ENCODE results near the gene SLC25A13. TPM values are rescaled to one million over a fixed set of nuclear protein-coding genes. Genes with fewer than 3 reads are reported as not detected.

Gene SLC25A13
- total and polyA plus RNA-seq, 2 of the 8 experiments (the other 6 are each of a cell fraction or from before 2014, with no cell fraction given), result 30.8 to 85.4 TPM

GRCh38 chr7:96321031-96321657, 754 bp downstream of the SLC25A13 start:
- no peak overlapping the region for H3K4ac ChIP-seq (replicated peaks; ENCODE audit: insufficient read length, low read depth, low read length)
- H3K79me1 ChIP-seq (ENCODE audit: low read depth, low read length), result no peaks in the 10 kb centered on the region; the same call in 1 of the 2 replicates
- H3K4me1 ChIP-seq (replicated peaks in 1 of 4; ENCODE audit: control insufficient read depth in 3 of 4, insufficient read depth in 4 of 4, low read length in 3 of 4), result peaks cover 0 to 8% (median 0%) of the 10 kb centered on the region in 4 experiments; a peak in 3 of 7 replicates
- no peak overlapping the region for H2BK12ac ChIP-seq (ENCODE audit: low read depth, low read length)
- peak overlapping the region; percentile 98 for H4K8ac ChIP-seq (ENCODE audit: extremely low read depth, insufficient read depth, low read length)
- CTCF ChIA-PET (ENCODE audit: partially characterized antibody), result no interaction called here
- H3K4me3 ChIP-seq (ENCODE audit: extremely low read depth in 1 of 4, insufficient read depth in 2 of 4, low read depth in 3 of 4, low read length in 4 of 4), result peak overlapping the region; percentile 64 to 88 (median 76)
- H3K27me3 ChIP-seq (replicated peaks in 1 of 4; ENCODE audit: control insufficient read depth in 3 of 4, extremely low read depth in 1 of 4, insufficient read depth in 3 of 4, low read length in 3 of 4), result no peaks in the 10 kb centered on the region
- peak overlapping the region; percentile 89 for H4K91ac ChIP-seq (replicated peaks; ENCODE audit: insufficient read length, low read length)
- H3K23me2 ChIP-seq (ENCODE audit: low read depth, low read length), result peaks cover 7% of the 10 kb centered on the region
- H3K27ac ChIP-seq (ENCODE audit: low read depth, low read length), result peak overlapping the region; percentile 92
- H3K14ac ChIP-seq (ENCODE audit: insufficient read length), result no peak overlapping the region
- peak overlapping the region; percentile 73 for H4K5ac ChIP-seq (ENCODE audit: insufficient read length, low read depth, low read length)
- TF ChIP-seq SP1 (IDR thresholded peaks at IDR 0.05; ENCODE audit: low read depth, low read length), result peak; percentile 33; the same call in 1 of the 2 replicates
- peak in 1 of 2 experiments; percentile 95; a peak in 2 of 3 replicates for TF ChIP-seq POLR2A (IDR thresholded peaks at IDR 0.05; ENCODE audit: control extremely low read depth in 1 of 2, low read depth in 2 of 2, low read length in 2 of 2)
- TF ChIP-seq NRF1 (IDR thresholded peaks at IDR 0.05; ENCODE audit: low read depth, low read length), result no peak
- 0 out of 2 replicates have a peak, but pooled peaks have one; percentile 14 for TF ChIP-seq EGR1 (IDR thresholded peaks at IDR 0.05; ENCODE audit: borderline replicate concordance, low read depth, low read length)
- no peak for TF ChIP-seq NANOG (IDR thresholded peaks at IDR 0.05; ENCODE audit: insufficient read depth, low read depth, low read length, poor library complexity, severe bottlenecking)
- TF ChIP-seq POLR2AphosphoS5 (IDR thresholded peaks at IDR 0.05; ENCODE audit: low read depth, low read length), result peak; percentile 69; the same call in 1 of the 2 replicates
- peak; percentile 45 for TF ChIP-seq TAF7 (optimal IDR thresholded peaks at IDR 0.05; ENCODE audit: borderline replicate concordance, low read depth, low read length)
- peak; percentile 80 for TF ChIP-seq TBP (IDR thresholded peaks at IDR 0.05; ENCODE audit: low read depth, low read length)
- peak; percentile 80 for TF ChIP-seq TAF1 (IDR thresholded peaks at IDR 0.05; ENCODE audit: low read depth, low read length)
- TF ChIP-seq JUN (IDR thresholded peaks at IDR 0.05; ENCODE audit: low read depth, low read length), result no peak
- FAIRE-seq (no peak), DNase-seq (ENCODE audit: low read depth in 1 of 2, low spot score in 2 of 2) (peak in 1 of 2 experiments; percentile 80)
- H2AFZ ChIP-seq (ENCODE audit: low read length), result peak overlapping the region; percentile 36; the same call in 1 of the 2 replicates
- H2AK5ac ChIP-seq (ENCODE audit: low read depth, low read length), result no peak overlapping the region
- no peak overlapping the region for H3K23ac ChIP-seq (ENCODE audit: insufficient read length)
- H3K9ac ChIP-seq (replicated peaks in 1 of 4; ENCODE audit: extremely low read depth in 1 of 4, low read depth in 3 of 4, low read length in 3 of 4), result peak overlapping the region; percentile 52 to 96 (median 90)
- H3K9me3 ChIP-seq (ENCODE audit: insufficient read depth in 2 of 2, low read depth in 1 of 2, low read length in 1 of 2), result no peaks in the 10 kb centered on the region
- H2BK15ac ChIP-seq (ENCODE audit: low read length), result no peak overlapping the region
- H2BK5ac ChIP-seq (ENCODE audit: low read depth, low read length), result peak overlapping the region; percentile 71; the same call in 1 of the 2 replicates
- no peak overlapping the region for H2BK120ac ChIP-seq (replicated peaks; ENCODE audit: low read depth, low read length)
- H4K20me1 ChIP-seq (replicated peaks in 1 of 2; ENCODE audit: control insufficient read depth in 1 of 2, insufficient read depth in 2 of 2, low read length in 2 of 2), result no peaks in the 10 kb centered on the region
- H2BK20ac ChIP-seq (ENCODE audit: low read length), result no peak overlapping the region
- POLR2A ChIA-PET (ENCODE audit: partially characterized antibody), result no interaction called here
- peaks cover 7 to 49% of the 10 kb centered on the region in 2 experiments; a peak in 3 of 4 replicates for H3K79me2 ChIP-seq (ENCODE audit: control insufficient read depth in 1 of 2, insufficient read depth in 2 of 2, low read length in 2 of 2)
- WGBS, 2 experiments (ENCODE audit: extremely low coverage in 1 of 2, insufficient coverage in 1 of 2, insufficient read length in 1 of 2, insufficient replicate concordance in 2 of 2, low coverage in 1 of 2, low lambda C conversion rate in 2 of 2, missing lambda C conversion rate in 1 of 2), result 0% methylated on average over 21 of the region's 22 CpGs; no CpG with 5 or more reads in 1 of the 2 experiments
- H3K36me3 ChIP-seq (ENCODE audit: control insufficient read depth in 2 of 4, insufficient read depth in 4 of 4, low read length in 3 of 4), result no peaks in the 10 kb centered on the region
- H3K18ac ChIP-seq (ENCODE audit: extremely low read depth, low read length), result peak overlapping the region; percentile 91
- peak overlapping the region; percentile 51 to 76 for H3K4me2 ChIP-seq (ENCODE audit: insufficient read depth in 1 of 2, low read depth in 2 of 2, low read length in 2 of 2)
- H3K56ac ChIP-seq (replicated peaks; ENCODE audit: insufficient read length, low read depth, low read length), result peak overlapping the region; percentile 95

Data from H1 (cell line).